Activated CD8-positive, alpha-beta T cell treated with anti-CD3 and anti-CD28 coated beads for 36 hours (primary cell): Measurements from ENCODE around the gene KIF6. TPM values are rescaled to one million over a fixed set of nuclear protein-coding genes. Genes with fewer than 3 reads are reported as not detected.
"Not testable (repeated sequence)": the region's sequence is repeated elsewhere in the genome, so short reads cannot be mapped to it uniquely, and the experiment has no call there.

Experiments used
- ATAC-seq: fragments of 200-7000 bp; cut with Tn5 transposase; one replicate; pipeline ENCODE4 v1.10.0; 2021; ENCODE audit warnings: mild to moderate bottlenecking, moderate library complexity
- CTCF ChIA-PET: fragments of 350-600 bp; sonication (Branson Sonifier 250); formaldehyde crosslinking; loops from one replicate; lab custom pipeline; 2021; ENCODE audit warnings: antibody characterized with exemption; lab: Charles Lee
- POLR2A ChIA-PET: fragments of 350-600 bp; sonication (Branson Sonifier 250); formaldehyde crosslinking; loops from one replicate; lab custom pipeline; 2021; ENCODE audit warnings: antibody characterized with exemption; lab: Charles Lee
- DNase-seq: peaks from one replicate; pipeline ENCODE4 v3.0.0-alpha.2; 2020
- H3K27ac Mint-ChIP-seq: one replicate; pipeline ENCODE4 v1.8.0; 2021; ENCODE audit warnings: mild to moderate bottlenecking, mixed read lengths
- H3K27me3 Mint-ChIP-seq: one replicate; pipeline ENCODE4 v1.8.0; 2021; ENCODE audit warnings: mixed read lengths
- H3K36me3 Mint-ChIP-seq: one replicate; pipeline ENCODE4 v1.8.0; 2021; ENCODE audit warnings: low read depth, mixed read lengths
- H3K4me1 Mint-ChIP-seq: one replicate; pipeline ENCODE4 v1.8.0; 2021; ENCODE audit warnings: low read depth, mixed read lengths
- H3K4me3 Mint-ChIP-seq: one replicate; pipeline ENCODE4 v1.8.0; 2021; ENCODE audit warnings: mild to moderate bottlenecking, moderate library complexity, mixed read lengths
- H3K9me3 Mint-ChIP-seq: one replicate; pipeline ENCODE4 v1.8.0; 2021; ENCODE audit warnings: mixed read lengths
- CTCF ChIP-seq: fragments of 200-600 bp; IDR thresholded peaks from one replicate; pipeline ENCODE4 v1.8.0; 2022; ENCODE audit warnings: antibody characterized with exemption, mild to moderate bottlenecking
- intact Hi-C: fragments of 100-400 bp; cut with micrococcal nuclease; formaldehyde crosslinking; loops from one replicate; pipeline ENCODE4 v1.10.0; 2022
- total RNA-seq, 2 experiments: library from RNA; stranded (reverse); gene quantifications; one replicate each; pipeline ENCODE4 v1.2.3, GENCODE V29; 2021

KIF6 gene
- total RNA-seq, 2 experiments from 2014 or later, result 0.13 to 0.14 TPM

DNA sequence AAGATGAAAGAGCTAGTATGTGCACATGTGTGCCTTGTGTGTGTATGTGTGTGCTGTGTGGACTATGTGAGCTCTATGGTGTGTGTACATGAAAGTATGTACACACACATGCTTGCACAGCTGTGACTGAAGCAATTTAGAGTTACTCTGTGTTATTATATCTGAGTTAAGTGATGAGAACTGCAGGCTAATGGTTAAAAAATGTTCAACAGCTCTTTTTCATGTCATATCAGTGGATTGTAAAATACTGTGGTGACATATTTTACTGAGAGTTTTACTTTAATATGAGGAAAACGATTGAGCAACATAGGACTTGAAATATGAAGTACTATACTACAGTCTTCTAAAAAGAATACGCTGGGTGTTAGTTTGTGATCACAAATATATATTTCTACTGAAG, 207.0 kb downstream of the KIF6 start:
- Mint-ChIP-seq H3K4me1 (no peaks in the 10 kb centered on the region), H3K4me3 (no peak overlapping the region), H3K27ac (no peak overlapping the region), H3K27me3 (peaks cover 4% of the 10 kb centered on the region), H3K36me3 (no peaks in the 10 kb centered on the region), H3K9me3 (no peaks in the 10 kb centered on the region)
- no peak for DNase-seq
- intact Hi-C loops, result no loop called here
- no peak for TF ChIP-seq CTCF
- ChIA-PET POLR2A (no interaction called here), CTCF (no interaction called here)
- no peak for ATAC-seq

DNA sequence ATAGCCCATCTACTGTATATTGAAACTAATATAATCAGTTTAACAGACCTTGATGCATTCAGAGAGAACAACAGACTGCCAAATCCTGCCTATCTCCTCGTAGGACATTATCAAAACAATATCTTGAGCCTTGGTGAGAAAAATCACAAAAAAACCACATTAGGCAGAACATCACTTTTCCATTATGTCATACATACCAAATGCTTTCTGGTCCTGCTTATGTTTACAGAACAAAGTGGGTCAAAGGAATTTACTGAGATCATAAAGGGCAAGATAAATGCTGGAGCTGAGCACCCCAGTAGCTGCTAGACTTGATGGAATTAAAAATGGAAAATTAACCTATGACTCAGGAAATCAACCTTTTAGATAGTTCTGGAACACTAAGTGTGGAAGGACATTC, 207.5 kb downstream of the KIF6 start:
- no peak for DNase-seq
- intact Hi-C loops, result no loop called here
- Mint-ChIP-seq H3K27ac (no peak overlapping the region), H3K36me3 (no peaks in the 10 kb centered on the region), H3K9me3 (no peaks in the 10 kb centered on the region), H3K4me3 (no peak overlapping the region), H3K4me1 (no peaks in the 10 kb centered on the region), H3K27me3 (peaks cover 4% of the 10 kb centered on the region)
- POLR2A ChIA-PET, result no interaction called here
- no peak for TF ChIP-seq CTCF
- ATAC-seq, result no peak
- CTCF ChIA-PET, result no interaction called here

DNA sequence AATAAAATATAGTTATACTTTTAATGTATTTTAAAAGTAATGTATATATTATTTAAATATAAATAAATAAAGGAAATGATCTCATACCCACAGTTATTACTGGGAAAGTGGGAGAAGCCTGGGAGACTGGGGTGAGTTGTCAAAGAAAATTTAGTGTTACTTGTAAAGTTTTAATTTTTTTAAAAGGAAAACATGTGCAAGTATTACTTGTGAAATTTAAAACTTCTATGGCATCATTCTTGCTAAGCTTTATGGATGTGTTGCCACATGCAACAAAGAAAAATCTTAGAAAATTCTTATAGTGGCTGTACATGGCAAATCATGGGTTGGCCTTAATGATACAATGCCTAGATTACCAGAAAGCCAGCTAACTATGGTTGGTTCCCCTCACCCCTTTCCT, 208.7 kb downstream of the KIF6 start:
- Mint-ChIP-seq H3K36me3 (no peaks in the 10 kb centered on the region), H3K27ac (no peak overlapping the region), H3K4me3 (no peak overlapping the region), H3K27me3 (peaks cover 7% of the 10 kb centered on the region), H3K9me3 (no peaks in the 10 kb centered on the region), H3K4me1 (no peaks in the 10 kb centered on the region)
- POLR2A ChIA-PET, result no interaction called here
- CTCF ChIA-PET, result no interaction called here
- no peak for ATAC-seq
- intact Hi-C loops, result no loop called here
- no peak for DNase-seq
- no peak for TF ChIP-seq CTCF

- no peaks in the 10 kb centered on the region for H3K9me3 Mint-ChIP-seq
- peaks cover 7% of the 10 kb centered on the region for H3K27me3 Mint-ChIP-seq
- DNase-seq, result no peak
- intact Hi-C loops, result no loop called here
- ChIA-PET POLR2A (no interaction called here), CTCF (no interaction called here)
- no peak for TF ChIP-seq CTCF
- ATAC-seq, result no peak
- H3K27ac Mint-ChIP-seq, result no peak overlapping the region
- no peaks in the 10 kb centered on the region for H3K4me1 Mint-ChIP-seq
- H3K4me3 Mint-ChIP-seq, result no peak overlapping the region
- no peaks in the 10 kb centered on the region for H3K36me3 Mint-ChIP-seq
These were observed 209.7 kb downstream of the KIF6 start for GRCh38 chr6:39515471-39515870.

DNA sequence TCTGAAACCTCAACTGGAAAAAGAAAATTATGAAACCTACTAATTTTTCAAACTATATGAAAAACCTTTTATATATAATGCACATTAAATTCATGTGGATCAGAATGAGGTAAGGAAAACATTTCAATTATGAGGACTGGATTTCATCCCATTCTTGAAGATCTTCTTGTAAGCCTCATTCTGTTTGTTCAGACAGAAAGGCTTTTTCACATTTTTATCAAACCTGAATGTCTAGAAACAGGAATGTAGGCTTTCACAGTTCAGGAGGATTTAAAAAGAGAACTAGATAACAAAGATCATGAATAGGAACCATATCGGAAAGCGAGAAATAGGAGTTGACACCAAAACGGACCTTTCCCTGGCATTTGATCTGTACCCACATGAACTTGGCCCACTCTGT, 210.2 kb downstream of the KIF6 start:
- no peaks in the 10 kb centered on the region for H3K4me1 Mint-ChIP-seq
- no peaks in the 10 kb centered on the region for H3K36me3 Mint-ChIP-seq
- DNase-seq (no peak), ATAC-seq (no peak)
- no peak for TF ChIP-seq CTCF
- POLR2A ChIA-PET, result no interaction called here
- CTCF ChIA-PET, result no interaction called here
- H3K4me3 Mint-ChIP-seq, result no peak overlapping the region
- intact Hi-C loops, result no loop called here
- no peaks in the 10 kb centered on the region for H3K9me3 Mint-ChIP-seq
- no peak overlapping the region for H3K27ac Mint-ChIP-seq
- peaks cover 7% of the 10 kb centered on the region for H3K27me3 Mint-ChIP-seq

DNA sequence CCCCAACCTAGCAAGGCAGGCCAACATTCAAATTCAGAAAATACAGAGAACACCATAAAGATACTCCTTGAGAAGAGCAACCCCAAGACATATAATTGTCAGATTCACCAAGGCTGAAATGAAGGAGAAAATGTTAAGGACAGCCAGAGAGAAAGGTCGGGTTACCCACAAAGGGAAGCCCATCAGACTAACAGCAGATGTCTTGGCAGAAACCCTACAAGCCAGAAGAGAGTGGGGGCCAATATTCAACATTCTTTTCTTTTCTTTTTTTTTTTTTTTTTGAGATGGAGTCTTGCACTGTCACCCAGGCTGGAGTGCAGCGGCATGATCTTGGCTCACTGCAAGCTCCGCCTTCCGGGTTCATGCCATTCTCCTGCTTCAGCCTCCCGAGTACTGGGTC, 215.4 kb downstream of the KIF6 start:
- H3K36me3 Mint-ChIP-seq, CTCF ChIA-PET, H3K4me1 Mint-ChIP-seq, intact Hi-C loops, H3K27me3 Mint-ChIP-seq, H3K4me3 Mint-ChIP-seq, H3K9me3 Mint-ChIP-seq, ATAC-seq, H3K27ac Mint-ChIP-seq, DNase-seq, POLR2A ChIA-PET: not testable (repeated sequence)
